ENCODE data around the gene FAAP100.

GRCh38 chr17:81528651-81529436 lies 23.3 kb downstream of the FAAP100 start:
- TF ChIP-seq EZH2 (IDR thresholded peaks at IDR 0.05; ENCODE audit: borderline replicate concordance, insufficient read depth, low read length, poor library complexity, severe bottlenecking) = no peak
- TF ChIP-seq CTCF (IDR thresholded peaks at IDR 0.05; ENCODE audit: poor library complexity, severe bottlenecking) = no peak
- TF ChIP-seq TAF1 (IDR thresholded peaks at IDR 0.05; ENCODE audit: low read depth) = no peak
- TF ChIP-seq RAD21 (conservative IDR thresholded peaks at IDR 0.05) = no peak
